HT1080 (cell line): ENCODE data around the gene IFITM5. TPM values are rescaled to one million over a fixed set of nuclear protein-coding genes. Genes with fewer than 3 reads are reported as not detected.
"Not testable (repeated sequence)": the region's sequence is repeated elsewhere in the genome, so short reads cannot be mapped to it uniquely, and the experiment has no call there.

Experiments used
- DNase-seq: peaks from one replicate; pipeline ENCODE4 v3.0.0-alpha.2; 2015; ENCODE audit warnings: low read depth
- total RNA-seq: library from RNA; depleted of rRNA; stranded (reverse); fragments of >200 nt; shearing (Covaris generic); gene quantifications from 2 replicates; pipeline ENCODE4 v1.2.3, GENCODE V29; 2014

IFITM5 gene
- total RNA-seq, 1 experiment from 2014 or later, result not detected

DNA sequence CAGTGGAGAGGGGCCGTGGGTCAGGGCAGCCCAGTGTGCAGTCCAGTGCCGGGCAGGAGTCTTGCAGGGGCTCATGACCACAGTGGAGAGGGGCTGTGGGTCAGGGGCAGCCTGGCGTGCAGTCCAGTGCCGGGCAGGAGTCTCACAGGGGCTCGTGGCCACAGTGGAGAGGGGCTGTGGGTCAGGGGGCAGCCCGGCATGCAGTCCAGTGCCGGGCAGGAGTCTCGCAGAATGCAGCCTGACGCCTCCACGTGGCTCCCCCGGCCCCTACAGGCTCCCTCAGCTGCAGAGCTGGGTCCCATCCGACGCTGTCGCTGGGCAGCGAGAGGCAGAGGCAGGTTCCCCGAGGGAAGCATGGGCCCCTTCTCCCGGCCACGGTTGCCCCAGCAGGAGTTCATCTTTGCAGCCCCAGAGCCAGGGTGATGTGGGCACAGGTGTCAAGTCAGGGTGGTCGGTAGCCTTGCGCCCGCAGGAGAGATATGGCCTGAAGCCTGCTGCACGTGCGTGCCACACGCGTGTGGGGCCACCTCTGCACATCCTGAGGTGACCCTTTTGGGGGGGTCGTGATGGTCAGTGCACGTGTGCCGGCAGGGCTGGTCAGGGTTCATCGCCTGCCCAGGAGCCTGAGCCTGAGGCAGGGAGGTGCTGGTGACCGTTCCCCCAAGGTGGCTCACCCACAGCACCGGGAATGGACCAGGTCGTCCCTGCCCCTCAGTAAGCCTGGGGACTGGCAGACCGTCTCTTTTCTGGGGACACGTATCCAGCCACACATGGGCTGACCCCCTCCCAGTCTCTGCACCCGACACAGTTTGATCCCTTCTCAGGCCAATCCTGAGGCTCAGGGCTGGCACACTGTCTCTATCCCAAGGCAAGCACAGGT, 2.9 kb downstream of the IFITM5 start:
- no peak for DNase-seq

DNA sequence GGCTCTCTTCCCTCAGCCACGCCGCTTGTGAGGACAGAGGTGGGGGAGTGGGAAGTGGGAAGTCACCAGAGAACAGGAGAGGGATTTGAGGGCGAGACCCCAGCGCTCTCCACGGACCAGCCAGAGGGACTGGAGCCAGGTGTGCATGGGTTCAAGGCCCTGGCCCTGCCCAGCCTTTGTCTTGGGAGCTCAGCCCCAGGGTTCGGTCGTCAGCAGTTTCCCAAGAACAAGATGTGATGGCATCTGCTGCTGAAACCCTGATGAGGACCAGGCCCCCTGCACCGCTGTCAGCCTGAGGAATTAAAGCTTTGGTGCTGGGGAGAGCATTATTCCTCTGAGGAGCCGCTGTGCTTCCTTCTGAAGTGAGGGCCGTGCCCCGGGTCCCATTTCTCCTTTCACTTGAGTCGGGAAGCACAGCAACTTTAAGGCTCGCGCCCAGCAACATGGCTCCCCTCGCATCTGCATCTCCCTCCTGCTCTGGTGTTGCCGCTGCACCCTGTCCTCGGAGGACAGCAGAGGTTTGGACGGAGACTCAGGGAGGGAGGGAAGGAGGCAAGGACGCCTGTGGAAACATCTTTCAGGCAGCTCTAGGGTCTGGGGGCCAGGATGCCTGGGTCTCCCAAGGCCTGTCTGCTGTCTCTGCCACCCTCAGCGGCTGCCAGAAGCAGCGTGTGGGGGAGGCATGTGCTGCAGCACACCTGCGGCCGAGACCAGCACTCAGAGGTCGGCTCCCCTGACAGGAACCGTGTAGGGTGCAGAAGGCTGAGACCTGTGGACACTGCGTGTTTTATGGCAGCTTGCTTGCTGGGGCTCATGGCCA, 3.8 kb downstream of the IFITM5 start:
- no peak for DNase-seq

GRCh38 chr11:294780-295179, 4.5 kb downstream of the IFITM5 start:
- no peak for DNase-seq

- no peak for DNase-seq
These were observed 5.3 kb downstream of the IFITM5 start for GRCh38 chr11:293852-294661.

DNA sequence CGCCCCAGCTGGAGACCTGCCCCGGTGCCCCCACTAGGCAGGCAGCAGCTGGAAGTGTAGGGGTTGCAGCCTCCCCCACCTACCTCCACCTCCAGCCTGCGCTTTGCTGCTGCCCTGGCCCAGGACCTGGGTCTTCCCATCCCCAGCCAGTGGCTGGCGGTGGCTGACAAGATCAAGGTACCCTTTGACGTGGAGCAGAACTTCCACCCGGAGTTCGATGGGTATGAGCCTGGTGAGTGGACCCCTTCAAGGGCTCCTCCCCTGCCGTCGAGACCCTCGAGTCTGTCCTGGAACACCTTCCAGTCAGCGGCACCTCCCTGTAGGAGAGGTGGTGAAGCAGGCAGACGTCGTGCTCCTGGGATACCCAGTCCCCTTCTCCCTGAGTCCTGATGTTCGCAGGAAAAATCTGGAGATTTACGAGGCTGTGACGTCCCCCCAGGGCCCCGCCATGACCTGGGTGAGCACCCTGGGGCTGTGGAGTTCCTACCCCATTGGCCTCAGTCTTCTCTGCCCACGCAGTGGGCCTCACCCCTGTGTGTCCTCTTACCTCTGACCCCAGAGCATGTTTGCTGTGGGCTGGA, 6.0 kb downstream of the IFITM5 start:
- DNase-seq, result no peak

GRCh38 chr11:292211-293121, 6.9 kb downstream of the IFITM5 start:
- no peak for DNase-seq

DNA sequence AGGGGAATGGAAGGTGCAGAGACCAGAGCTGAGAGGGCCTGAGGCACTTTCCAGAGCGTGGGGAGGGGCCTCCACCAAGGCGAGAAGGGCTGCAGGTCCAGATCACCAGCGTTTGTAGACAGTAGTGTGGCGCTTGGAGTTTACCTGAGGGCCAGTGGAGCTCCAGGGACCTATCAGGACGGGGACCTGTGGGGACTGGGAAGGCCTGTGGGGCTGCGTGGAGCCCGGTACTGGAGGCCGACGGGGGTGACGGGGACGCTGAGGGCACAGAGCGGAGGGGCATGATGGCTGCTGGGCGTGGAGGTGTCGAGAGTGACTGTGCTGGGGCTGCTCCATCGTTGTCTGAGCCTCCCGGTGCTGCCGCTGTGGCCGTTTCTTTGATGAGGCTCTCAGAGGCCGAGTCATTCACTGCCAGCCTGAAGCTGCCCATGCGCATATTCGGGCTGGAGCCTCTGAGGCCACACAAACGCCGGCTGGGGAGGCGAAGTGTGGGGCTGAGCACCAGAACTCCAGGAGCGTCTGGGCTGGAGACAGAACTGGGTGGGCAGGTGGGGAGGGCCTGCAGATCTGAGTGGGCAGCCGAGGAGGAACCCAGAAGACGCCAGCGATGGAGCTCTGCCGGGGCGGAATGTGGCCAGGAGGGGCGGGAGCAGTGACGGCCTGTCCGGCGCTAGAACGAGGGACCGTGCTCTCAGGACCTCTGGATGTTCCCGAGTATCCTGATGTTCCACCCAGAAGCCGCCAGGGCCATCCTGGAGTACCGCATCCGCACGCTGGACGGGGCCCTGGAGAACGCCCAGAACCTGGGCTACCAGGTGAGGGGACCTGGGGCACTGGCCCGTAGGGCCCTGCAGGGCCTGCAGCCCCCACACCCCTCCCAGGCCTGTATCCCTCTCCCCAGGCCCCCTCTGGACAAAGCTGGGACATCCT, 7.8 kb downstream of the IFITM5 start:
- DNase-seq, result no peak

DNA sequence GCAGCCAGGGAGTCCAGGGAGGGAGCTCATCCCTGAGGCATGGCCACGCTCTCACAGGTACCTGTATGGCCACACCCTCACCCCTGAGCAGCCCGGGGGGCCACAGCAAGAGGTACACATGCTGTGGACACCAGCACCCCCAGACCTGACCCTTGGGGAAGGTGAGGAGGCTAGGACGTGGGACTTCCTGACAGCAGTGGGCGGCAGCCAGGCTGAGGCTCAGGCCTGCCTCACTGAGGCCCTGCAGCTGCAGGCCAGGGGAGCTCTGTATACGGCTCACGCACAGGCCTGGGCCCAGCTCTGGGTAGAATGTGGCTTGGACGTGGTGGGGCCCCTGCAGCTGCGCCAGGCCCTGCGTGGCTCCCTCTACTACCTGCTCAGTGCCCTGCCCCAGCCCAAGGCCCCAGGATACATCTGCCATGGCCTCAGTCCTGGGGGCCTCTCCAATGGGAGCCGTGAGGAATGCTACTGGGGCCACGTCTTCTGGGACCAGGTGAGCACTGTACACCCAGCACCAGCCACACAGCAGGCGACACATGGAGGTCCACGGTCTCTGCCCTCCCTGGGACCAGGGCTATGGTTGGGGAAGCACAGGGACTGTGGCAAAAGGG, 8.6 kb downstream of the IFITM5 start:
- no peak for DNase-seq

- no peak for DNase-seq
These were observed 9.4 kb downstream of the IFITM5 start for GRCh38 chr11:289712-290620.

DNA sequence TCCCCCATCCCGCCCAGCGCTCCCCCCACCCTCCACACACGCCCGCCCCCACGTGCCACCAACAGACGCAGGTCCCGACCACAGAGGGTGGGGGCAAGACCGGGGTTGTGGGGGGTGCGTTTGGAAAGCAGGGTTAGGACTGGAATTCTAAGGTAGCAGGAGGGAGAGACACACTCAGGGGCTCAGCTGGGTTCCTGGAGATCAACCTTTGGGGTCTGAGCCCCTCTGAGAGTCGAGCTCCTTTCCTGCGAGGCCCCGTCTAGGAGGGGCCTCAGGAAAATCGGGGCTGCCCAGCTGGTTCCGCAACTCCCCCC, 10.0 kb downstream of the IFITM5 start:
- no peak for DNase-seq

DNA sequence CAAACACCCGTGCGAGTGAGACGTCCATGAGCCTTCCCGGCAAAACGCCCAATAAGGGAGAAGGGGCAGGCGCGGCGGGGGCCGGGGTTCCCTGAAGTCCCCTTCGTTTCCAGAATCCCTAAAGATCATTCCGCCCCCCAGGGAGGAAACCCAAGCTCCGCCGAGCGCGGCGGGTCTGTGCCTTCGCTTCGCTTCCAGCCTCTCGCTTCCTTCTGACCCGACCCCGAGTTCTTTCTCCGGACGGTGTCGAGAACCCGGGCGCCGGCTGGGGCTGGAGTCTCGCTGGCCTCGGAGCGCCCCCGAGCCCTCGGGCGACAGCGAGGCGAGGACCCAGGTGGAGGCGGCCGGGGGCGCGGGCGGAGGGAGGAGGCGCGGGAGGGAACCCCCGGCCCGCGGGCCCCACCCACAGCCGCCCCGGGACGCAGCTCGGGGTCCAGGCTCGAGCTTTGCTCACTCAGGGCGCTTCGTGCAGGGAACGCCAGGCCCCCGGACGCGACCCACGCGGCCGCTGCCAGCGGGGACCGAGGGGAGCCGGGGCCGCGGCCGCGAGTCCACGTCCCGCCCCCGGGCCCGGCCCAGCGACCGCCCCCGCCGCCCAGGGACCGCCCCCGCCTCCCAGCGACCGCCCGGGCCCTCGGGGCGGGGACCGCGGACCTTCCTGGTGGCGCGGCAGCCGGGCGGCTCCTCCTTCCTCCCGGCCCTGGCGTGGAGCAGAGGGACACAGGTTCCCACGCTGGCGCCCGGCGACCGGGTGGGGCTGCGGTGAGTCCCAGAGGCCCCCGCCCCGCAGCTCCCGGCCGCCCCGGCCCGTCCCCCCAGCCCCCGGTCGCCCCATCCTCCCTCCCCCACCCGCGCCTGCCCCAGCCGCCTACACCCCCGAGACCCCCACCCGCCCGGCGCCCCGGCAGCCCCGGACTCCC, 10.6 kb downstream of the IFITM5 start, which contains the start of gene PGGHG:
TSS of gene PGGHG (plus strand) at position 649 of the 920 bp plus-strand sequence. CDS start 691 bp downstream, outside the sequence.
- DNase-seq, result no peak

GRCh38 chr11:287821-288477, 11.4 kb downstream of the IFITM5 start:
- no peak for DNase-seq

DNA sequence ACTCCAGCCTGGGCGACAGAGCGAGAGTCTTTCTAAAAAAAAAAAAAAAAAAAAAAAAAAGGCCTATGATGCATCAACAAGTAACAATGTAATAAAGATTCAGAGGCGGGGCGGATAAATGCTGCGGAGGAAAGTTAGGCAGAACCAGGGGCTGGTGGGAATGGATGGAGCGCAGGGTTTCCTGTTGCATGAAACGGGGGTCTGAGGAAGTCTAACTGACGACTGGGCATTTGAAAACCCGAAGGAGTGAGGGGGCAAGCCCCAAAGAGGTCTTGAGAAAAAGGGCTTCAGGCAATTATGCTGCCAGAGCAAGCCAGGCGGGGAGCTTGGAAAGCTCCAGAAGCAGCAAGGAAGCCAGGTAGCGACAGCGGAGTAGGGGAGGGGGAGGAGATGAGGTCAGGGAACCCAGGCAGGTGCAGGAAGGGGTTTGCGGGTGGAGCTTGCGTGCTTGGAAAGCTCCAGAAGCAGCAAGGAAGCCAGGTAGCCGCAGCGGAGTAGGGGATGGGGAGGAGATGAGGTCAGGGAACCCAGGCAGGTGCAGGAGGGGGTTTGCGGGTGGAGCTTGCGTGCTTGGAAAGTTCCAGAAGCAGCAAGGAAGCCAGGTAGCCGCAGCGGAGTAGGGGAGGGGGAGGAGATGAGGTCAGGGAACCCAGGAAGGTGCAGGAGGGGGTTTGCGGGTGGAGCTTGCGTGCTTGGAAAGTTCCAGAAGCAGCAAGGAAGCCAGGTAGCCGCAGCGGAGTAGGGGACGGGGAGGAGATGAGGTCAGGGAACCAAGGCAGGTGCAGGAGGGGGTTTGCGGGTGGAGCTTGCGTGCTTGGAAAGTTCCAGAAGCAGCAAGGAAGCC, 12.1 kb downstream of the IFITM5 start:
- not testable (repeated sequence) for DNase-seq

DNA sequence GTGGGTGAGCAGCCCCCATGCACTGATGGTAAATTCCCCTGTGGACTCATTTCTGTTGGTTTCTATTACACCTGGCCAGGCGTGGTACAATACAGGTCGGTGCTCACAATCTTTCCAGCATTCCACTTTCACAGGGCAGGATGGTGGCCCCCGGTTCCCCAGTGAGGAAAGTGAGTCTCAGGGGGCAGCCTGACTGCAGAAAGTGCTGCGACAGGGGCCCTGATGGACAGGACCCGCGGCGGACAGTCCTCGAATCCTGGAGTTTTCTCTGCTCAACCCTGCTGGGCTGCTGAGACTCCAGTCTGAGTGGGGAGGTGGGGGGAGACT, 13.5 kb downstream of the IFITM5 start:
- no peak for DNase-seq
